ENCODE results near the gene ZNF483.
A peak's percentile ranks its signal among the peaks of the same experiment; 100 is the strongest.
"Not testable (repeated sequence)": the region's sequence is repeated elsewhere in the genome, so short reads cannot be mapped to it uniquely, and the experiment has no call there.

Gene ZNF483

GRCh38 chr9:111542497-111543254 is 17.7 kb downstream of the ZNF483 start:
- DNase-seq (ENCODE audit: extremely low read depth in 1 of 2, low read depth in 1 of 2) = no peak

- DNase-seq (ENCODE audit: extremely low read depth in 1 of 2, low read depth in 1 of 2) = no peak
Measured at GRCh38 chr9:111548623-111549022, 23.6 kb downstream of the ZNF483 start.

- not testable (repeated sequence) for DNase-seq (ENCODE audit: extremely low read depth in 1 of 2, low read depth in 1 of 2)
Measured at GRCh38 chr9:111555425-111555824, 30.4 kb downstream of the ZNF483 start.

GRCh38 chr9:111559000-111559610 is 34.1 kb downstream of the ZNF483 start:
- DNase-seq (ENCODE audit: extremely low read depth in 1 of 2, low read depth in 1 of 2) = no peak

- no peak for DNase-seq (ENCODE audit: extremely low read depth in 1 of 2, low read depth in 1 of 2)
Measured at GRCh38 chr9:111561165-111561719, 36.3 kb downstream of the ZNF483 start.

- no peak for DNase-seq (ENCODE audit: extremely low read depth in 1 of 2, low read depth in 1 of 2)
Measured at GRCh38 chr9:111566234-111566633, 41.3 kb downstream of the ZNF483 start.

GRCh38 chr9:111568127-111568526 is 43.1 kb downstream of the ZNF483 start:
- not testable (repeated sequence) for DNase-seq (ENCODE audit: extremely low read depth in 1 of 2, low read depth in 1 of 2)

GRCh38 chr9:111572950-111573604 is 48.1 kb downstream of the ZNF483 start:
- DNase-seq (ENCODE audit: extremely low read depth in 1 of 2, low read depth in 1 of 2) = no peak

GRCh38 chr9:111582888-111583287 is 57.9 kb downstream of the ZNF483 start:
- DNase-seq (ENCODE audit: extremely low read depth in 1 of 2, low read depth in 1 of 2) = no peak

GRCh38 chr9:111586378-111586777 is 61.4 kb downstream of the ZNF483 start:
- DNase-seq (ENCODE audit: extremely low read depth in 1 of 2, low read depth in 1 of 2) = no peak

- DNase-seq (ENCODE audit: extremely low read depth in 1 of 2, low read depth in 1 of 2) = no peak
Measured at GRCh38 chr9:111588846-111589245, 63.9 kb downstream of the ZNF483 start.

GRCh38 chr9:111597852-111598732 is 73.1 kb downstream of the ZNF483 start:
- DNase-seq (ENCODE audit: extremely low read depth in 1 of 2, low read depth in 1 of 2) = peak; percentile 2 to 28

GRCh38 chr9:111598733-111599091 is 73.7 kb downstream of the ZNF483 start:
- DNase-seq (ENCODE audit: extremely low read depth in 1 of 2, low read depth in 1 of 2) = no peak

- DNase-seq (ENCODE audit: extremely low read depth in 1 of 2, low read depth in 1 of 2) = no peak
Measured at GRCh38 chr9:111599092-111599954, 74.3 kb downstream of the ZNF483 start, which contains the start of gene PTGR1. Gene PTGR1 (minus strand): TSS chr9:111599647. CDS start chr9:111597422, 2,225 bp downstream.

GRCh38 chr9:111599955-111600343 is 75.0 kb downstream of the ZNF483 start:
- no peak for DNase-seq (ENCODE audit: extremely low read depth in 1 of 2, low read depth in 1 of 2)

- DNase-seq (ENCODE audit: extremely low read depth in 1 of 2, low read depth in 1 of 2) = no peak
Measured at GRCh38 chr9:111601237-111602018, 76.4 kb downstream of the ZNF483 start.

GRCh38 chr9:111603041-111603440 is 78.1 kb downstream of the ZNF483 start:
- no peak for DNase-seq (ENCODE audit: extremely low read depth in 1 of 2, low read depth in 1 of 2)

- DNase-seq (ENCODE audit: extremely low read depth in 1 of 2, low read depth in 1 of 2) = no peak
Measured at GRCh38 chr9:111604054-111604615, 79.2 kb downstream of the ZNF483 start.
